B cell (primary cell): ENCODE data around the gene CBX3. TPM values are rescaled to one million over a fixed set of nuclear protein-coding genes. Genes with fewer than 3 reads are reported as not detected.

Experiments used
- ATAC-seq: fragments of 200-7000 bp; cut with Tn5 transposase; one replicate; pipeline ENCODE4 v1.10.0; 2021; ENCODE audit warnings: low read depth, mild to moderate bottlenecking, moderate number of reproducible peaks, moderate library complexity
- CTCF ChIA-PET: fragments of 350-600 bp; sonication (Branson Sonifier 250); formaldehyde crosslinking; loops from one replicate; lab custom pipeline; 2021; ENCODE audit warnings: antibody characterized with exemption, inconsistent platforms; lab: Charles Lee
- POLR2A ChIA-PET: fragments of 350-600 bp; sonication (Branson Sonifier 250); formaldehyde crosslinking; loops from one replicate; lab custom pipeline; 2021; ENCODE audit warnings: antibody characterized with exemption; lab: Charles Lee
- DNase-seq: peaks from one replicate; pipeline ENCODE4 v3.0.0; 2013
- H2AFZ ChIP-seq: 2 replicates; pipeline ENCODE4 v1.6.1; 2012; ENCODE audit warnings: mild to moderate bottlenecking, low read depth, low read length; ENCODE audit not compliant: insufficient read depth, poor library complexity, severe bottlenecking
- H3K27ac ChIP-seq, 2 donors: 1 replicate in 1 of 2; 2 replicates in 1 of 2; pipeline ENCODE4 v1.5.1; 2012 to 2013; ENCODE audit warnings: low read length in 2 of 2, mild to moderate bottlenecking in 2 of 2, moderate library complexity in 1 of 2
- H3K27me3 ChIP-seq, 4 experiments: fragments of 200-600 bp in 1 of 4; sonication (generic) in 1 of 4; replicated peaks in 1 of 4; 1 replicate in 2 of 4; 2 replicates in 2 of 4; pipeline versions ENCODE4 v1.6.1 to v1.7.0; 2013 to 2016; ENCODE audit warnings: low read length in 3 of 4, mild to moderate bottlenecking in 2 of 4, mixed read lengths in 1 of 4, moderate library complexity in 1 of 4; ENCODE audit not compliant: insufficient read depth in 4 of 4, control insufficient read depth in 3 of 4; ENCODE audit errors: control extremely low read depth in 1 of 4
- H3K36me3 ChIP-seq, 2 experiments: replicated peaks in 1 of 2; 1 replicate in 1 of 2; 2 replicates in 1 of 2; pipeline versions ENCODE4 v1.6.1 to v1.7.1; 2013; ENCODE audit warnings: low read length in 1 of 2; ENCODE audit not compliant: insufficient read depth in 2 of 2, control insufficient read depth in 1 of 2; ENCODE audit errors: control extremely low read depth in 1 of 2, extremely low read depth in 1 of 2
- H3K4me1 ChIP-seq, 2 donors: fragments of 200-600 bp in 1 of 2; sonication (generic) in 1 of 2; 1 replicate in 1 of 2; 2 replicates in 1 of 2; pipeline versions ENCODE4 v1.5.1 to v1.6.1; 2013 to 2017; ENCODE audit warnings: low read length in 2 of 2; ENCODE audit not compliant: control insufficient read depth in 2 of 2, insufficient read depth in 2 of 2
- H3K4me2 ChIP-seq: replicated peaks from 2 replicates; pipeline ENCODE3; 2012; ENCODE audit warnings: mild to moderate bottlenecking, low read depth, low read length; ENCODE audit not compliant: poor library complexity, severe bottlenecking
- H3K4me3 ChIP-seq, 5 experiments: fragments of 200-600 bp in 1 of 5; sonication (generic) in 1 of 5; 1 replicate in 3 of 5; 2 replicates in 2 of 5; pipeline versions ENCODE4 v1.5.1 to v1.7.0; 2011 to 2016; ENCODE audit warnings: low read length in 4 of 5, mild to moderate bottlenecking in 4 of 5, low read depth in 2 of 5, control low read depth in 1 of 5, moderate library complexity in 1 of 5; ENCODE audit not compliant: insufficient read depth in 1 of 5; ENCODE audit errors: control extremely low read depth in 1 of 5, extremely low read depth in 1 of 5
- H3K79me2 ChIP-seq: fragments of 200-600 bp; sonication (generic); one replicate; pipeline ENCODE4 v1.6.0; 2016; ENCODE audit warnings: low read length; ENCODE audit not compliant: control insufficient read depth, insufficient read depth
- H3K9ac ChIP-seq: fragments of 200-600 bp; sonication (generic); 2 replicates; pipeline ENCODE4 v1.6.1; 2017; ENCODE audit warnings: mild to moderate bottlenecking, low read length, moderate library complexity
- H3K9me3 ChIP-seq, 3 donors: one replicate each; pipeline versions ENCODE4 v1.6.1 to v1.7.1; 2013; ENCODE audit warnings: low read length in 2 of 3; ENCODE audit not compliant: control insufficient read depth in 2 of 3, insufficient read depth in 1 of 3; ENCODE audit errors: control extremely low read depth in 1 of 3
- H4K20me1 ChIP-seq: 2 replicates; pipeline ENCODE4 v1.6.0; 2012; ENCODE audit warnings: mild to moderate bottlenecking, low read length; ENCODE audit not compliant: insufficient read depth, control insufficient read depth, poor library complexity, severe bottlenecking
- H3K27ac Mint-ChIP-seq: one replicate; pipeline ENCODE4 v1.8.0; 2021; ENCODE audit warnings: mixed read lengths
- H3K27me3 Mint-ChIP-seq: one replicate; pipeline ENCODE4 v1.8.0; 2021; ENCODE audit warnings: mixed read lengths
- H3K4me1 Mint-ChIP-seq: one replicate; pipeline ENCODE4 v1.8.0; 2021; ENCODE audit warnings: mixed read lengths
- H3K4me3 Mint-ChIP-seq: one replicate; pipeline ENCODE4 v1.8.0; 2021; ENCODE audit warnings: mixed read lengths
- H3K9me3 Mint-ChIP-seq: one replicate; pipeline ENCODE4 v1.8.0; 2022; ENCODE audit warnings: mixed read lengths; ENCODE audit not compliant: insufficient read depth
- EZH2 ChIP-seq: IDR thresholded peaks from 2 replicates; pipeline ENCODE4 v1.6.1; 2012; ENCODE audit warnings: borderline replicate concordance, low read depth, mild to moderate bottlenecking, moderate library complexity, low read length; ENCODE audit not compliant: insufficient read depth, poor library complexity, severe bottlenecking
- WGBS: methylation state at CpG from one replicate; pipeline ENCODE4 v1.1.5; 2013; ENCODE audit warnings: missing lambda C conversion rate; ENCODE audit not compliant: insufficient coverage; 5-methylcytosine and 5-hydroxymethylcytosine counted together
- intact Hi-C: fragments of 100-400 bp; cut with micrococcal nuclease; formaldehyde crosslinking; loops from one replicate; pipeline ENCODE4 v1.10.0; 2022
- polyA plus RNA-seq: library from polyadenylated mRNA; depleted of rRNA; stranded (reverse); fragments of >200 nt; gene quantifications from 2 replicates; pipeline ENCODE4 v1.2.3, GENCODE V29; 2012
- total RNA-seq, 2 donors: library from RNA; stranded (reverse); fragments of 120-200 nt in 1 of 2; gene quantifications; 1 replicate in 1 of 2; 2 replicates in 1 of 2; pipeline versions ENCODE4 v1.2.3 to v1.2.4, GENCODE V29; 2013 to 2022
- TF ChIP-seq, protein P1 (sequence below): fragments of 200-600 bp; IDR thresholded peaks from one replicate; pipeline ENCODE4 v1.8.0; 2022; ENCODE audit warnings: antibody characterized with exemption, mild to moderate bottlenecking

Gene CBX3
- total and polyA plus RNA-seq, 2 donors (not counting 1 experiment from before 2014, with no cell fraction given): 43.9 to 126 TPM

DNA sequence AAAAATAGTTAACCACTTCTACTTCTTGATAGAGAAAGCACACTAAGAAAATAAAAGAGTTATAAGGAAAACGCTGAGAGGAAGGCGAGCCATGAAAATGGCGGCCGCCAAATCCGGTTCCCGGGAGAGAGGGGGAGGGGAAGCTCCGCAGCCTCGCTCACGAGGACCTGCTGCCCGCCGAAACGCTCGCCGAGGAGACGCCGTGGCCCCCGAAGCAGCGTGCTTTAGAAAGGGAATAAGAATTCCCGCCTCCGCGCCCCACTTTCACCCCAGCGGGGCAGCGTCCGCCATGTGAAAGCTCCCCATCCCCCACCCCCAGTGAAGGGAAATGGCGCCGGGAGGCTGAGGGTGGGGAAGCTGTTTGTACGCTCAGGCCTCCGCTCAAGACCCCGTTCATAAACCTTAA lies 1.5 kb upstream of the CBX3 start:
- Histone ChIP-seq H3K4me2 (peak overlapping the region; percentile 82), H3K79me2 (peaks cover 84% of the 10 kb centered on the region), H2AFZ (peak overlapping the region; percentile 29), H3K9me3 (no peaks in the 10 kb centered on the region), H3K4me1 (peaks cover 41 to 45% of the 10 kb centered on the region in 2 donors), H3K27me3 (no peaks in the 10 kb centered on the region), H3K36me3 (peaks cover 0 to 40% of the 10 kb centered on the region in 2 experiments), H3K27ac (peak overlapping the region; percentile 97 to 99), H3K9ac (peak overlapping the region; percentile 100), H3K4me3 (peak overlapping the region; percentile 80 to 100 (median 100)), H4K20me1 (peaks cover 63% of the 10 kb centered on the region)
- ChIA-PET CTCF (interaction anchor here (1.3 to 9.6 kb wide), 11 partner anchors 12 to 306 kb away, joined by 5 to 114 read pairs (median 33); partner anchors contain the start of genes NFE2L3 and SNX10), POLR2A (interaction anchor here (0.6 to 3.3 kb wide), 16 partner anchors 8 to 1541 kb away, joined by 3 to 23 read pairs (median 4); partner anchors contain the start of gene NFE2L3)
- peak; percentile 15 for ATAC-seq
- WGBS: 0% methylated on average over 8 of the region's 29 CpGs
- H3K4me3 Mint-ChIP-seq: peak overlapping the region; percentile 99
- DNase-seq: peak; percentile 92
- intact Hi-C loops: loop anchor here (2.0 kb wide), 4 partner anchors 93 to 249 kb away; no protein-coding TSS in a partner anchor
- TF ChIP-seq EZH2: no peak
- TF ChIP-seq, protein P1, sequence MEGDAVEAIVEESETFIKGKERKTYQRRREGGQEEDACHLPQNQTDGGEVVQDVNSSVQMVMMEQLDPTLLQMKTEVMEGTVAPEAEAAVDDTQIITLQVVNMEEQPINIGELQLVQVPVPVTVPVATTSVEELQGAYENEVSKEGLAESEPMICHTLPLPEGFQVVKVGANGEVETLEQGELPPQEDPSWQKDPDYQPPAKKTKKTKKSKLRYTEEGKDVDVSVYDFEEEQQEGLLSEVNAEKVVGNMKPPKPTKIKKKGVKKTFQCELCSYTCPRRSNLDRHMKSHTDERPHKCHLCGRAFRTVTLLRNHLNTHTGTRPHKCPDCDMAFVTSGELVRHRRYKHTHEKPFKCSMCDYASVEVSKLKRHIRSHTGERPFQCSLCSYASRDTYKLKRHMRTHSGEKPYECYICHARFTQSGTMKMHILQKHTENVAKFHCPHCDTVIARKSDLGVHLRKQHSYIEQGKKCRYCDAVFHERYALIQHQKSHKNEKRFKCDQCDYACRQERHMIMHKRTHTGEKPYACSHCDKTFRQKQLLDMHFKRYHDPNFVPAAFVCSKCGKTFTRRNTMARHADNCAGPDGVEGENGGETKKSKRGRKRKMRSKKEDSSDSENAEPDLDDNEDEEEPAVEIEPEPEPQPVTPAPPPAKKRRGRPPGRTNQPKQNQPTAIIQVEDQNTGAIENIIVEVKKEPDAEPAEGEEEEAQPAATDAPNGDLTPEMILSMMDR: no peak
- H3K4me1 Mint-ChIP-seq: peaks cover 53% of the 10 kb centered on the region
- no peaks in the 10 kb centered on the region for H3K27me3 Mint-ChIP-seq
- peak overlapping the region; percentile 100 for H3K27ac Mint-ChIP-seq
- no peaks in the 10 kb centered on the region for H3K9me3 Mint-ChIP-seq
